Mucosa of descending colon (tissue), 3 donors: ENCODE data around the gene MAP2K1. TPM values are rescaled to one million over a fixed set of nuclear protein-coding genes. Genes with fewer than 3 reads are reported as not detected.

Experiments used
- ATAC-seq: fragments of 200-7000 bp; cut with Tn5 transposase; one replicate; pipeline ENCODE4 v1.9.1; 2020; ENCODE audit warnings: mild to moderate bottlenecking, moderate library complexity
- DNase-seq, 3 donors: peaks; one replicate each; pipeline ENCODE4 v3.0.0-alpha.2; 2020
- H3K36me3 ChIP-seq: fragments of 200-600 bp; one replicate; pipeline ENCODE4 v1.8.0; 2021; ENCODE audit warnings: low read depth, mild to moderate bottlenecking
- H3K4me1 ChIP-seq: fragments of 200-600 bp; one replicate; pipeline ENCODE4 v1.8.0; 2021; ENCODE audit warnings: low read depth, mild to moderate bottlenecking
- H3K4me3 ChIP-seq: fragments of 200-600 bp; one replicate; pipeline ENCODE4 v1.8.0; 2021; ENCODE audit warnings: mild to moderate bottlenecking
- H3K9me3 ChIP-seq: fragments of 200-600 bp; one replicate; pipeline ENCODE4 v1.8.0; 2021; ENCODE audit warnings: mild to moderate bottlenecking
- CTCF ChIP-seq: fragments of 200-600 bp; IDR thresholded peaks from one replicate; pipeline ENCODE4 v1.8.0; 2022; ENCODE audit warnings: antibody characterized with exemption, mild to moderate bottlenecking
- intact Hi-C, 2 donors: fragments of 100-400 bp; cut with DNase I in 1 of 2; cut with micrococcal nuclease in 1 of 2; formaldehyde crosslinking; loops; one replicate each; pipeline versions ENCODE4 v1.11.0 to v1.11.1; 2022; cut with DNase I, micrococcal nuclease
- total RNA-seq, 3 donors: library from RNA; stranded (reverse); fragmentation: NEBNext Ultra II Directional in 2 of 3; extraction: Animal tissue kit (Norgen Biotek cat#: 25700) in 2 of 3; gene quantifications; one replicate each; pipeline versions ENCODE4 v1.2.1 to v1.2.4, GENCODE V29; 2021 to 2023
- donor health status: DM: no; HTN: no; CAD: no; lungs with moderate emphysema.
- donor health status: DM: no; HTN: no; CAD: no.
- donor health status: DM: no; HTN: yes; CAD: no.

The MAP2K1 gene
- total RNA-seq, 3 donors from 2014 or later, result 34.4 to 45.3 (median 44.0) TPM

- no peak for TF ChIP-seq CTCF
- DNase-seq, result no peak
- intact Hi-C loops, result no loop called here
- no peaks in the 10 kb centered on the region for H3K36me3 ChIP-seq
- no peaks in the 10 kb centered on the region for H3K9me3 ChIP-seq
- no peaks in the 10 kb centered on the region for H3K4me1 ChIP-seq
- no peak overlapping the region for H3K4me3 ChIP-seq
- no peak for ATAC-seq
These were observed 18.3 kb downstream of the MAP2K1 start for GRCh38 chr15:66405007-66405406.

- Histone ChIP-seq H3K36me3 (no peaks in the 10 kb centered on the region), H3K4me3 (no peak overlapping the region), H3K4me1 (no peaks in the 10 kb centered on the region), H3K9me3 (no peaks in the 10 kb centered on the region)
- intact Hi-C loops, result no loop called here
- no peak for TF ChIP-seq CTCF
- ATAC-seq (no peak), DNase-seq (no peak)
These were observed 18.9 kb downstream of the MAP2K1 start for GRCh38 chr15:66405615-66406014.

DNA sequence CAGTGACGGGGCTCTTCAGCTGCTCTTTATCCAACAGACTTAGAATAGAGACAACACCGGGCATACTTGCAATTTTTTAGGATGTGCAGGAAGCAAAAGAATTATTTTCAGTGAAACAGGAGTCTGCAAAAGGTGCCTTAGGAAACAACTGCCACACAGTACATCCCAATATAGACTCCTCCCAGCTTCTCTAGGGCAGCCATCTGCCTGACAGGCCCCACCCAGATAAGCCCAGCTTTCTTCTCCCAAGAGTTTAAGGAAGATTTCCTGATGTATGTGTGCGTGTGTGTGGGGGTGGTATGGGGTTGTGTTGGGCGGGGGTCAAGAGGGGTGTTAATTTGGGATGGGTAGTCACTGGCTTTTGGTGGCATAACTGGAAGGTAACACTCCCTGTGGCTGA lies 21.5 kb downstream of the MAP2K1 start:
- H3K4me1 ChIP-seq, result no peaks in the 10 kb centered on the region
- intact Hi-C loops, result no loop called here
- ATAC-seq (peak; percentile 42), DNase-seq (no peak)
- TF ChIP-seq CTCF, result no peak
- no peak overlapping the region for H3K4me3 ChIP-seq
- H3K9me3 ChIP-seq, result no peaks in the 10 kb centered on the region
- H3K36me3 ChIP-seq, result no peaks in the 10 kb centered on the region

GRCh38 chr15:66408675-66409282 lies 22.1 kb downstream of the MAP2K1 start:
- no peak for DNase-seq
- no peak for TF ChIP-seq CTCF
- no peaks in the 10 kb centered on the region for H3K9me3 ChIP-seq
- H3K36me3 ChIP-seq, result no peaks in the 10 kb centered on the region
- no peaks in the 10 kb centered on the region for H3K4me1 ChIP-seq
- intact Hi-C loops, result no loop called here
- ATAC-seq, result peak; percentile 35
- no peak overlapping the region for H3K4me3 ChIP-seq

- Histone ChIP-seq H3K4me1 (no peaks in the 10 kb centered on the region), H3K4me3 (no peak overlapping the region), H3K9me3 (peaks cover 3% of the 10 kb centered on the region), H3K36me3 (no peaks in the 10 kb centered on the region)
- intact Hi-C loops, result no loop called here
- DNase-seq (no peak), ATAC-seq (no peak)
- TF ChIP-seq CTCF, result no peak
These were observed 22.9 kb downstream of the MAP2K1 start for GRCh38 chr15:66409565-66410108.

GRCh38 chr15:66411190-66411589 lies 24.5 kb downstream of the MAP2K1 start:
- Histone ChIP-seq H3K4me1 (no peaks in the 10 kb centered on the region), H3K36me3 (no peaks in the 10 kb centered on the region), H3K9me3 (peaks cover 3% of the 10 kb centered on the region), H3K4me3 (no peak overlapping the region)
- intact Hi-C loops, result no loop called here
- peak; percentile 31 for ATAC-seq
- TF ChIP-seq CTCF, result no peak
- no peak for DNase-seq
